A172 (cell line): ENCODE data around the gene DOCK1. TPM values are rescaled to one million over a fixed set of nuclear protein-coding genes. Genes with fewer than 3 reads are reported as not detected.

Source experiments
- DNase-seq: peaks from one replicate; pipeline ENCODE4 v3.0.0-alpha.2; 2015; ENCODE audit warnings: low spot score
- total RNA-seq: library from RNA; depleted of rRNA; stranded (reverse); fragments of >200 nt; shearing (Covaris generic); gene quantifications from 2 replicates; pipeline ENCODE4 v1.2.3, GENCODE V29; 2014

Gene DOCK1
- total RNA-seq, 1 experiment from 2014 or later: 29.8 TPM

DNA sequence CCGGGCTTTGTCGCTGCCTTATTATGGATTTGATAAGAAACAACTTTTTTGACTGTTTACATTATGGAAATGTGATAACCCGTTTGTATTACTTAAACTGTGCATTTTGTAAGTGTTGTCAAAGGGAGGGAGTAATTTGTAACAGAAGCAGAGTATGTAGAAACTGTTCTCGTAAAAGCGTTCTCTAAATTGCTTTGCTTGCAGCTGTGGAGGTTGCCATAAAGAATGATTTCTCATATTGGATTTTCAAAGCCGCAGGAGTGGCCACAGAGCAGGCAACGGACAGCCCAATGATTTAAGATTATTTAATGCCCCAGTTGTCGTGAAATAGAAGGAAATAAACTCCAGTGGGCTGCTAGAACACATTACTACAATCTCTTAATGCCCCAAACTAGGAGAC, 405.2 kb downstream of the DOCK1 start:
- DNase-seq: no peak

DNA sequence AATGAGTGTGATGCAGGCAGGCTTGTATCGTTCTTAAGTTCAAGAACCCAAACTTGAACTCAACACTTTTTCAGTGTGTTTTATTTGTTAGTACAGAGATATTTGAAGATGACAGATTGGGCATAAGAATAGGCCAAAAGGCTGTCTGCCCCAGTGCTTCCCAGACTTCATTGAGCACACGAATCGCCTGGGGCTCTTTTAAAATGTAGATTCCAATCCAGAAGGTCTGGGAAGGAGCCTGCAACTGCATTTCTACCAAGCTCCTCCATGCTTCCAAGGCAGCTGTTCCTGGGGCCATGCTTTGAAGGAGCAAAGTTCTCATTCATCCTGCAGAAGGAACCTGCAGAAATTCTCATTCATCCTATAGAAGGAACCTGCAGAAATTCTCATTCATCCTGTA, 405.7 kb downstream of the DOCK1 start:
- no peak for DNase-seq

DNA sequence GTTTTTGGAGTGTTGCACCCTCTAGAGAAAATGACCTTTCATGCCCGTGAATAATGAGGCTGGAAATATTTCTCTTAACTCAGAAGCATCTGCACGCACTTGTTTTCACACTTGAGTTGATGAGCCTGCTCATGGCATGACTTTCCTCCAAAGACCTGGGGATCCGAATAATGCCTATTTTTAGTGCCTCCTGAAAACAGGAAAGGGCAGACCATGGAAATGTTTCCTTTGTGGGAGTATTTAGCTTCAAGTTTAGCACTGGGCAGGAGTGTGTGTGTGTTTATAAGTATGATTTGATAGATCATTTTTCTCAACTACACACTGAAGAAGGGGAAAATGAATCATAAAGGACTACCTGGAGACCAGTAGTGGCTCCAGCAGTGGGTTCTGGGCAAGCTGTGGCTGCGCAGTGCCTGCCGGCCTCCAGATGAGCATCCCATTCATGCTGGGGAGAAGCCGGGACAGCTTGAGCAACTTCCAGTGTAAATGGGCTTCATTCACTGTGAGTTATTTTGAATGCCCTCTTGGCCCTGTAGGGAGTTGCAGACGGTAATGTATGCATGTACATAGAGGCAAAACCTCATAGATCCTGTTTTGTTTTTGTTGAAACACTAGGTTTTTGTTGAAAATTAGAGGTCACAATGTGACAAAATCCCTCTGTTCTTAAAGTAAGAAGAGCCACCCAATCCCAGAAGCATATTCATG, 408.9 kb downstream of the DOCK1 start:
- DNase-seq: no peak

- no peak for DNase-seq
Observed at GRCh38 chr10:127314797-127315196, 409.6 kb downstream of the DOCK1 start.

- no peak for DNase-seq
Observed at GRCh38 chr10:127315888-127316287, 410.7 kb downstream of the DOCK1 start.

DNA sequence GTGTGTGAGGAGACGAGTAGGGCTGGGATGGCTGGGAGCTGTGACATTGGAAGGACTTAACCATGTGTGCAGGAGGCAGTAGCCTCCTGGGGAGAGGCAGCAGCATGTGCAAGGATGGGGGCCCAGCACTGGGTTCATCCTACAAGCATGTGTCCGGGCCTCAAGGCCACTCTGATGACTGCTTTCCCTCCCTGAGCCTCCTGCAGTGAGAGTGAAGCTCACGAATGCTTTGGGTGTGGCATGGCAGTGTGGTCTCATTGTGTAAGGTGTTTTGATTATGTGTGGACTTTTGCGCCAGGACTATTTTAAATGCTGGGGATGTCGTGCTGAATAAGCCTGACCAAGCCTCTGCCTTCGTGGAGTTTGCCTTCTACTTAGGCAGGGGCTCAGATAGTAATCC, 413.2 kb downstream of the DOCK1 start:
- DNase-seq: no peak

DNA sequence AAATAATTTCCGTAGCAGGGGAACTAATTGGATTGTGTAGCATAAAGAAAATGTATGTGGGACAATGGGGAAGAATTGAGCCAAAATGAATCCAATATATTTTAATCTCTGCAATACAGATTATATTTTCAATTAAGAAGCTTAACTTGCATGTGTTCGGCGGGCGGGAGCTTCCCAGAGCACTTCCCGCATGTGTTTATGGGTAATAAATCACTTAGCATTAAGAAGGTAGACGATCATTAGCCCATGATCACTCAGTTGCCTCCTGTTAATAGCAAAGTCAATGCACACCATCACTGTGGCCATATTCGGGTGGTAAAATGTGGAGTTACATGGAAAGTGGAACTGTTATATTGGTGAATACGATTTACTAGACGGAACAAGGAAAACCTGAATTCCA, 414.0 kb downstream of the DOCK1 start:
- DNase-seq: no peak

GRCh38 chr10:127319691-127320090, 414.5 kb downstream of the DOCK1 start:
- no peak for DNase-seq

- no peak for DNase-seq
Observed at GRCh38 chr10:127320176-127320575, 414.9 kb downstream of the DOCK1 start.

DNA sequence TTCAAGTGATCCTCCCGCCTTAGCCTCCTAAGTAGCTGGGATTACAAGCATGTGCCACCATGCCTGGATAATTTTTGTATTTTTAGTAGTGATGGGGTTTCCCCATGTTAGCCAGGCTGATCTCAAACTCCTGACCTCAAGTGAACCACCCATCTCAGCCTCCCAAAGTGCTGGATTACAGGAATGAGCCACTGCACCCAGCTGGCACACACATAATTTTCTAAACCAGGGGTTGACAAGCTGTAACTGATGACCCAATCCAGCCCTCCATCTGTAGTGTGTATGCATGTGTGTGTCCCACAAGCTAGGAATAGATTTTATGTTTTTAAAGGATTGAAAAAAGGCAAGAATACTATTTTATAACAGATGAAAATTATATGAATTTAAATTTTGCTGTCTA, 417.1 kb downstream of the DOCK1 start:
- no peak for DNase-seq

- no peak for DNase-seq
Observed at GRCh38 chr10:127325506-127325905, 420.3 kb downstream of the DOCK1 start.

GRCh38 chr10:127326883-127327282, 421.7 kb downstream of the DOCK1 start:
- DNase-seq: no peak

DNA sequence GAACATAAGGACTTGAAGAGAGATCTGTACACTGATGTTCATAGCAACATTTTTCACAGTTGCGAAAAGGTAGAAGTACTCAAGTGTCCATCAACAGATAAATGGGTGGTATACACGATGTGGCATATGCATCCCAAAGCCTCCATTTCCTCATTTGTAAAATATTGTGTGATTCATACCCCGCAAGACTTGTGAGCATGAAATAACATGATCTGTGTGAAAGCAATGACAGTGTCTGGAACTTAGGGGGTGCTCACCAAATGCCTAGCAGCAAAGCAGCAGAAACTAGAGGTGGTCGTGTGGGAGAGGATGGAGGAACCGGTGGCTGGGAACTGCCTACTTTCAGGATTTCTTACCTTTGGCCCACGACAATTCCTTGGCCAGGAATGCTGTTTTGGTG, 426.5 kb downstream of the DOCK1 start:
- DNase-seq: no peak

DNA sequence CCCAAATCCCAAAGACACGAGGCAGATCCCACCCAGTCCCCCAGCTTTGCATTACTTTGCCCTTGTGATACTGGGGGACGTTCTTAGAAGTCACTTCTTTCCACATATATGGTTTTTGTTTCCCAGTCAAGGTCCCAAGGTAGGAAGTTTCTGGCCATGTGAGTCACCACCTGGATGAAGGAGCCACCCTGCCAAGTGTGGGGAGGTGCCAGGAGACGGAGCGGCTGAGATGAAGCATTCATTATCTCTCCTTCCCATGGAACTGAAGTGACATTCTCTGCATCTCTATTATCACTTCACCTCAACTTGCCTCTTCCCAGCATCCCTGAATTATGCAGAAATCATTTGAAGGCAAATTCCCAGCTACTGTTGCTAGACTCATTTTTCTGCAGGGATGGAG, 427.4 kb downstream of the DOCK1 start:
- no peak for DNase-seq

GRCh38 chr10:127337801-127338200, 432.6 kb downstream of the DOCK1 start:
- DNase-seq: no peak

DNA sequence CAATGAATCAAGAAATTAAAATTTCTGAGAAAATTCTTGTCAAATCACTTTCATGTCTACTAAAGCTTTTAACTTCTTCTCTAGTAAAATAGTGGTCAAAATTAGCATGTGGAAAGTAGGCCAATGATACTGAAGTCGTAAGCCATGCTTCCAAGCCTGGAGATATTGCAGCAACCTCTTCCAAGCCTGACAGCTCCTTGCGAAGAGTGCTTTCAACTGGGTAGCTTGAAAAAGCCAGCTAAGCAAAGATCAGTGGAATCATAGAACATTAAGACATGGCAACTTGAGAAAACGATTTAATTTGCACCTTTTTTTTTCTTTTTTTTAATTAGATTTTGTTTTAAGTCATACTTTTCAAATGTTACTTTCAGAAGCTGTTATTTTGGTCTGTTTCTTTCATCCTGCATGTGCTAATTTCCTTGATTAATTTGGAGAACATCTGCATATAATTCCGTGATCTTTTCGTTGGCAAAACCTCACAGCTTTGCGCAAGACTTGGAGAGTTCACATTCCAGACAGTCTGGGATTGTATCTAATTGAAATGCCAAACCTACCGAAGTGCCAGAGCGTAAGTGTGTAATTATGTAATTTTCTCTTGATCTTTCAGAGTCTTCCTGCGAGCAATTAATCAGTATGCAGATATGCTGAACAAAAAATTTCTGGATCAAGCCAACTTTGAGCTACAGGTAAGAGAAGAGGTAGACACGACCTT, 433.3 kb downstream of the DOCK1 start:
- DNase-seq: no peak

- DNase-seq: no peak
Observed at GRCh38 chr10:127343821-127344220, 438.6 kb downstream of the DOCK1 start.

DNA sequence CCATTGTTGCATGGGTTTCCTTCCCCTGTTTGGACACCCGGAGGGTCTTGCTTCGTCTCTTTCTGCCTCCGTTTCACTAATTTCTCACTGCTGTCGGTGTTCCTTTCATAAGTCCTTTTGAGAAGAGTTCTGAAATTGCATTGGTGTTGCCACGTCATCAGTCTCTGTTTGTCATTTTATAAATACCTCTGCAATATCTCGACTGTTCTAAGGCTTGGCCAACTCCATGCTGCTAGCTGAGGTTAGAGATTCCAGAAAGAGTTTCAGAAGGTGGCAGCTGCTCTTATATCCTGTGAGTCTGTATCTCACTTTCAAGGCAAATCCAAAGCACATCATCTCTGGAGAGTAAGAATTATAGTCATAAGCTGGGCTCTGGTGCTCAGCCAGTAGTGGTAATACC, 439.1 kb downstream of the DOCK1 start:
- DNase-seq: no peak

DNA sequence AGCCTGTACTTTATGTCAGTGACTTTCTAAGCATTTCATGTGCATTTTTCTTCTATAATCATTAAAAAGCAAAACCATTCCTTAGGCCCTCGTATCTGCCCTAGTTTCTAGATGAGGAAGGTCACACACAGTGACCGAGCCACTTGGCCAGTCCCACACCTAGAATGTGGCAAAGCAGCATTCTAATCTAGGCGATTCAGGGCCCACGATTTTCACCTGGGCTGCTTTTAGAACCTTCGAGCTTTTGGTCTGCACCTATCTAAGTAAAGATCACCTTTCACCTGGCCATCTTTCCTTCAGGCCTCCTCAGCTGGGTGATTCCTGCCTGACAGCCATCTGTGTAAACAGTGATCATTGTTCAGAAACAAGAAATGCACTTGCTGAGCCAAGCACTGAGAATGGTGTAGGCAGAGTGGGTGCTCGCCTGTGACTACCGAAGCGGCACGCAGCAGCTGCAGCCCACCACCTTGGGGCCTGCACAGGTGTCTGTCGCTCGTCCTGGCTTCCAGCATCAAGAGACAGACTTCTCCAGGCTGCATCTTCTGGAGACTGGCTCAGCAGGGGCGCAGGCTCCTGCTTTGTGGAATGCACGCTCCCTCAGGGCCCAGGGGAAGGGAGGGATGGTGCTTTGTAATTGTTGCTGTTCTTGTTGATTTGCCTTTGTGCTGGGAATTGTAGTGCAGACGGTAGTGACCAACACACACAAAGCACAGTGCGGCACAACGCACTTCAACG, 440.2 kb downstream of the DOCK1 start:
- no peak for DNase-seq

DNA sequence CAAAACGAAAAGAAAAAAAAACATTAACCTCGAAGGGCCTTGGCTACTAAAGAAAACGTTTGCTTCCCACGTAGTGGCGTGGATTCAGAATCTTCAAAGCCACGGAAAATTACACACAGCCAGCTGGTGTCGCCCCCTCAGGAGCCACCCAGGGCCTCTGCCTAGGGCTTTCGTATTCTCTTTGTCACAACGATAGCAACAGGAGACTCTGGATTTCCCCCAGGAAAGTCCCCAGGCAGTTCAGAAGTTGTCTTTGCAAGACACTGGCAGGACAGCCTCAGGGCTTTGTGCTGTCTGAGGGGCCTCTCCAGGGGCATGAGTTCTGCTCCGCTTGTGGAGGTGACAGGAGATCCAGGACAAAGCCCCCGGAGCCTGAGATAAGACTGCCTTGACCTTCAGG, 441.4 kb downstream of the DOCK1 start:
- no peak for DNase-seq

GRCh38 chr10:127347202-127347959, 442.2 kb downstream of the DOCK1 start:
- DNase-seq: no peak

DNA sequence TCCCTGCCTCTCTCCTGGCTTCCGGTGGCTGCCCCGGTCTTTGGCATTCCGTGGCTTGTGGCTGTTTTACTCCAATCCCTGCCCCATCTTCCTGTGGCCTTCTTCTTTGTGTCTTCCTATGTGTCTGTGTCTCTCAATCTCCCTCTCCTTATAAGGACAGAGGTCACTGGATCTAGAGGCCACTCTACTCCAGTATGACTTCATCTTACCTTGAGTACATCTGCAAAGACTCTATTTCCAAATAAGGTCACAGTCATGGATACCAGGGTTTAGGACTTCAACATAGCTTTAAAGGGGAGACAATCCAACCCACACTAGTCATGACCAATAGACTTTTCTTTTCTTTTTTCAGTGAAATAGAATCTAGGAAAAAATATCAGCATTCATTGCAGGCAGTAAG, 444.5 kb downstream of the DOCK1 start:
- no peak for DNase-seq
